Measurements from ENCODE around the gene ARF5.

DNA sequence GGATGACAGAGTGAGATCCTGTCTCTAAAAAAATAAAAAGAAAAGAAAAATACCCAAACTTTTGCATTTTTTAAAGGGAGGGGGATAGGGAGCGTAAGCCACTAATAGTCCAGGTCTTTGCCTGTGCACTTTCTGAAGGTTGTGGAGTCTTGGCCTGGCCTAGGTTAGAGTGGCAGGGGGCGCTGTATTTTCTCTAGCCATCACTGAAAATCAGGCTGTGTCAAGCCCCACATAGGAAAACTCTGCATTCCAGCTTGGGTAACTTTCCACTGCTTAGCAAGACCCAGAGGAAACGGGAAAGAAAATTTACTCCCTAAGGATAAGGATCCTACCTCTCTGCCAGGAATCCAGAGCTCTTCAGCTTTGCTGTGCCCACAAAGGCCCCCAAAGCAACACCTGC lies 40.2 kb downstream of the ARF5 start:
- TF ChIP-seq, protein P1, sequence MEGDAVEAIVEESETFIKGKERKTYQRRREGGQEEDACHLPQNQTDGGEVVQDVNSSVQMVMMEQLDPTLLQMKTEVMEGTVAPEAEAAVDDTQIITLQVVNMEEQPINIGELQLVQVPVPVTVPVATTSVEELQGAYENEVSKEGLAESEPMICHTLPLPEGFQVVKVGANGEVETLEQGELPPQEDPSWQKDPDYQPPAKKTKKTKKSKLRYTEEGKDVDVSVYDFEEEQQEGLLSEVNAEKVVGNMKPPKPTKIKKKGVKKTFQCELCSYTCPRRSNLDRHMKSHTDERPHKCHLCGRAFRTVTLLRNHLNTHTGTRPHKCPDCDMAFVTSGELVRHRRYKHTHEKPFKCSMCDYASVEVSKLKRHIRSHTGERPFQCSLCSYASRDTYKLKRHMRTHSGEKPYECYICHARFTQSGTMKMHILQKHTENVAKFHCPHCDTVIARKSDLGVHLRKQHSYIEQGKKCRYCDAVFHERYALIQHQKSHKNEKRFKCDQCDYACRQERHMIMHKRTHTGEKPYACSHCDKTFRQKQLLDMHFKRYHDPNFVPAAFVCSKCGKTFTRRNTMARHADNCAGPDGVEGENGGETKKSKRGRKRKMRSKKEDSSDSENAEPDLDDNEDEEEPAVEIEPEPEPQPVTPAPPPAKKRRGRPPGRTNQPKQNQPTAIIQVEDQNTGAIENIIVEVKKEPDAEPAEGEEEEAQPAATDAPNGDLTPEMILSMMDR (IDR thresholded peaks at IDR 0.05; ENCODE audit: insufficient read depth, low read length, poor library complexity, severe bottlenecking), result peak; percentile 35
- TF ChIP-seq EZH2phosphoT487 (conservative IDR thresholded peaks at IDR 0.05; ENCODE audit: low read length), result no peak

All from SU-DHL-6 (cell line).